HG02588 (cell line): ENCODE results near the gene VAMP4.

Experiments
- ATAC-seq: cut with Tn5 transposase; IDR thresholded peaks from one replicate; pipeline ENCODE4 v1.9.1; 2021; ENCODE audit warnings: mild to moderate bottlenecking, moderate library complexity; ENCODE audit not compliant: unreplicated experiment

VAMP4 gene

GRCh38 chr1:171654201-171654941 lies 87.5 kb downstream of the VAMP4 start:
- ATAC-seq, result no peak

GRCh38 chr1:171653796-171654195 lies 88.1 kb downstream of the VAMP4 start:
- ATAC-seq, result no peak

DNA sequence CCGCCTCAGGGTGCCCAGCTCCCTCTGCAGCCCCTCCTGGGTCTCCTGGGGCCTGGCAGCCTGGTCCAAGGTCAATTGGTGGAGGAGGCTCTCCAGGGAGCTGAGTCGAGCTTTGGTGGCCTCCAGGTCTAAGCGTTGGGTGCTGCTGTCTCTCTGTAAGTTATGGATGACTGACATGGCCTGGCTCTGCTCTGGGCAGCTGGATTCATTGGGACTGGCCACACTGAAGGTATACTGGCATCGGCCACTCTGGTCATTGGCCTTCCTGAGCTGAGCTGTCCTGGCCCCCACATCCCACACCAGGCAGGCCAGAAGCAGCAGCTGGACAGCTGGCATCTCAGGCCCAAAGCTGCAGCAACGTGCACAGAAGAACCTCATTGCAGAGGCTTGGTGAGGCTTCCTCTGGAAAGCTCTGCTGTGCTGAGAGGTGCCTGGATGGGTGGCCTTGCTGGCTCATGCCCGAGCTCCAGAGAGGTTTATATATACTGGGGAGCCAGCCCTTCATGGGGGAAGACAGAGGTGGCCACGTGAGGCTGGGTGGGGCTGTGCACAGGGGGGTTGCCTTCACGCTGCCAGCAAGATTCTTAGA lies 89.5 kb downstream of the VAMP4 start, which contains the start of gene MYOC:
Gene MYOC, minus strand, starts transcription at position 455 of the 589 bp plus-strand sequence. Its CDS starts 77 bp downstream, at position 378.
- ATAC-seq, result no peak
